SK-N-MC (cell line): Measurements from ENCODE around the gene FMNL3.

Experiments used
- DNase-seq: peaks from one replicate; pipeline ENCODE4 v3.0.0-alpha.2; 2011; ENCODE audit warnings: low read depth, low spot score
- H3K27ac ChIP-seq: fragments of 200-600 bp; sonication (generic); 2 replicates; pipeline ENCODE4 v1.5.1; 2016; ENCODE audit warnings: mixed run types
- H3K36me3 ChIP-seq: fragments of 200-600 bp; sonication (generic); 2 replicates; pipeline ENCODE4 v1.6.1; 2017; ENCODE audit warnings: antibody characterized with exemption, low read length, mixed read lengths; ENCODE audit not compliant: insufficient read depth
- H3K4me3 ChIP-seq: fragments of 200-600 bp; sonication (generic); 2 replicates; pipeline ENCODE4 v1.5.1; 2016
- H3K9ac ChIP-seq: fragments of 200-600 bp; sonication (generic); 2 replicates; pipeline ENCODE4 v1.8.0; 2017; ENCODE audit warnings: mixed run types, mixed read lengths; ENCODE audit not compliant: insufficient read length
- H3K9me3 ChIP-seq: fragments of 200-600 bp; sonication (generic); 2 replicates; pipeline ENCODE4 v1.6.1; 2017; ENCODE audit warnings: low read depth, mild to moderate bottlenecking, antibody characterized with exemption, low read length, moderate library complexity, mixed read lengths
- EZH2 ChIP-seq: fragments of 200-600 bp; sonication (generic); IDR thresholded peaks from one replicate; pipeline ENCODE4 v1.6.1; 2017; ENCODE audit warnings: antibody characterized with exemption
- FOXP2 ChIP-seq: optimal IDR thresholded peaks from 2 replicates; pipeline ENCODE3; 2011; ENCODE audit warnings: mild to moderate bottlenecking, moderate library complexity; ENCODE audit not compliant: insufficient read depth; ENCODE audit errors: extremely low read length, control extremely low read depth
- POLR2AphosphoS5 ChIP-seq: IDR thresholded peaks from 2 replicates; pipeline ENCODE4 v1.6.1; 2012; ENCODE audit warnings: mild to moderate bottlenecking, low read depth, low read length, borderline replicate concordance

FMNL3 gene

DNA sequence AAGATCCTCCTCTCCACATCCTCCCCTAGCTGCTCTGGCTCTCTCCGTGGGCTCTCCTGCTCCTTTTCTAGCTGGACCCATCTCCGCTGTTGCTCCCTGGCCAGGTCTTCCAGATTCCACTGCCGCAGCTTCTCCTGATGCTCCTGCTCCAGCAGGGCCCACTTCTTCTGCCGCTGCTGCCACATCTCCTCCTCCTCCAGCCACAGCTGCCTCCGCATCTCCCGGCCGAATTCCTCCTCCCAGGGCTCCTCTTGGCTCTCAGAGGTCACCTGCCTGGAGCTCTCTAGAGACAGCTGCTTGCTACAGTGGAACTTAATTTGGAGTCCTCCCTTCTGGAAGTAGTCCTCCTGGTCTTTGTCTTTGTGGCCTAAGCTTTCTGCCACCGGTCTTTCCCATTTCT, 107.2 kb downstream of the FMNL3 start:
- TF ChIP-seq FOXP2 (no peak), POLR2AphosphoS5 (no peak), EZH2 (no peak)
- DNase-seq, result no peak
- H3K27ac ChIP-seq, result no peak overlapping the region

DNA sequence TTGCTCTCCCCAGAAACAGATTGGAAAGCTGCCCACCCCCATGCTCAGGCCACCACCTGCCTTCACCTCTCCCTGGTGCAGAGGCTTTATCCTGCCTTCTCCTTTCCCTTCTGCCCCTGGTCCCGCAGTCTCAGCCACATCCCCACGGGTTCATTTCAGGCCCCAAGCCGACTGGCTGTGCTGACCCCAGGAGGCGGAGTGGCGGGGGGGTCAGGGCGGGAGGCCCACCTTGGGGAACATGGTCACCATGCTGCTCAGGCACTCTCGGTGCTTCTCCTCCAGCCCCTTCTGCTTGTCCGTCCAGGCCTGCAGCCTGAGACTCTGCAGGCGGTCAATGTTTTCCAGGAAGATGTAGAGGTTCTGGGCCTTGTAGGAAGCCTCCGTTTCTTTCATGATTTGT, 108.7 kb downstream of the FMNL3 start:
- TF ChIP-seq POLR2AphosphoS5, result no peak; the same call in 1 of the 2 replicates
- TF ChIP-seq FOXP2, result no peak
- TF ChIP-seq EZH2, result no peak
- Histone ChIP-seq H3K27ac (no peak overlapping the region), H3K9ac (no peak overlapping the region), H3K9me3 (no peaks in the 10 kb centered on the region), H3K36me3 (no peaks in the 10 kb centered on the region), H3K4me3 (no peak overlapping the region)
- no peak for DNase-seq

More for the DNA sequence above, 107.2 kb downstream of the FMNL3 start:
- Histone ChIP-seq H3K4me3 (no peak overlapping the region), H3K9me3 (no peaks in the 10 kb centered on the region), H3K36me3 (no peaks in the 10 kb centered on the region), H3K9ac (no peak overlapping the region)

DNA sequence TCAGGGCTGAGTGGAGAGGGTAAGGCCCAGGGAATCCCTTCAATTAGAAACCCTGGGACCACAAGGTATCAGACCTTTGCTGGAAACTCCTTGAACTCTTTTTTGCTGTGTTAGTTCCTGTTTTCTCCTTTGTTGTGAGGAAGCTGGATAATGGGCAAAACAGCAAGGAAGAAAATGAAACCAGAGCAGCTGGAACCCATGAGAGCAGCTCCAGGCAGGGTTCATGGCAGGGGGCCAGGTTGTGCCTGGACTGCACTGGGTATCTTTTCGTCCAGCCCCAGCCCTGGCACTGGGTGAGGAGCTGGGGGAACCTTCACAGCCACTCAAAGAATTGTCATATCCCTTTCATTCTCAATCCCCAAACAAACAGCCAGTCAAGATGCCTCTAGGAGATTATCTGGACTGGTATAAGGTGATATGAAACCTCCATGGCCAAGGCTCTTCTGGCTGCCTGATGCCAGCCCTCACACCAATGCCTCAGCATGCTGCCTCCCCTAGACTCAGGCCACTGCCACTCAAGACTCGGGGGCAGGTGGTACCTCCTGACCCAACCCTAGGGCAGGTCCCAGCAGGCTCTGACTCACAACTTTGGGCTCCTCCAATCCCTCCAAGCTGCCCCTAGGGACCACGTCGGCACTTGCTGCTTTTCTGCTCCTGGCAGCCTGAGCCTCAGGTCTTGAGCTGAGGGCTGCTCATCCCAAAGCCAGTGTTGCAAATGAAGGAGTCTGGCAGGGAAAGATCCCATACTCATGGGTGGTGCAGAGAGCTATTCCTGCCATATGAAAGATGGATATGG, 118.3 kb downstream of the FMNL3 start:
- H3K4me3 ChIP-seq, result no peak overlapping the region
- H3K27ac ChIP-seq, result no peak overlapping the region
- H3K9me3 ChIP-seq, result no peaks in the 10 kb centered on the region
- TF ChIP-seq EZH2, result no peak
- TF ChIP-seq POLR2AphosphoS5, result no peak
- TF ChIP-seq FOXP2, result no peak
- no peaks in the 10 kb centered on the region for H3K36me3 ChIP-seq
- no peak overlapping the region for H3K9ac ChIP-seq
- no peak for DNase-seq

DNA sequence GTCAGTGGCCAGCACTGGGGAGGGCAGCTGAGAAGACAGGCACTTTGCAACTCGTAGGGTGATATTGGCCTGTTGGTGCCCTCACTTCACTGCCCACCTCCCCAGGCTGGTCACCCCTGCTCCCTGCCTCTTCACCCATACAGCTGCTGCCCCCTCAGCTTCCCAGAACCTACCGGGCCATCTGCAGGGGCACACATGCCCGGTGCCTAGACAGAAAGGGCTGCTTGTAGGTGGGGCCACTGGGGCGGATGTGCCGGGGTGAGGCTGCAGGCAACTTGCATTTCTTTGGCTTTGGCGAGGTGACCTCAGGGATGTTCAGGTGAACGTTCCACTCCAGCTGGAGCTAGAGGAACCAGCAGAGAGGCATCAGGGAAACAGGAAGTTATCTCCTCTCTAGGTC, 118.9 kb downstream of the FMNL3 start:
- Histone ChIP-seq H3K27ac (no peak overlapping the region), H3K9ac (no peak overlapping the region), H3K9me3 (no peaks in the 10 kb centered on the region), H3K4me3 (no peak overlapping the region), H3K36me3 (no peaks in the 10 kb centered on the region; the same call in 1 of the 2 replicates)
- no peak for DNase-seq
- TF ChIP-seq FOXP2 (no peak), POLR2AphosphoS5 (no peak), EZH2 (no peak)

DNA sequence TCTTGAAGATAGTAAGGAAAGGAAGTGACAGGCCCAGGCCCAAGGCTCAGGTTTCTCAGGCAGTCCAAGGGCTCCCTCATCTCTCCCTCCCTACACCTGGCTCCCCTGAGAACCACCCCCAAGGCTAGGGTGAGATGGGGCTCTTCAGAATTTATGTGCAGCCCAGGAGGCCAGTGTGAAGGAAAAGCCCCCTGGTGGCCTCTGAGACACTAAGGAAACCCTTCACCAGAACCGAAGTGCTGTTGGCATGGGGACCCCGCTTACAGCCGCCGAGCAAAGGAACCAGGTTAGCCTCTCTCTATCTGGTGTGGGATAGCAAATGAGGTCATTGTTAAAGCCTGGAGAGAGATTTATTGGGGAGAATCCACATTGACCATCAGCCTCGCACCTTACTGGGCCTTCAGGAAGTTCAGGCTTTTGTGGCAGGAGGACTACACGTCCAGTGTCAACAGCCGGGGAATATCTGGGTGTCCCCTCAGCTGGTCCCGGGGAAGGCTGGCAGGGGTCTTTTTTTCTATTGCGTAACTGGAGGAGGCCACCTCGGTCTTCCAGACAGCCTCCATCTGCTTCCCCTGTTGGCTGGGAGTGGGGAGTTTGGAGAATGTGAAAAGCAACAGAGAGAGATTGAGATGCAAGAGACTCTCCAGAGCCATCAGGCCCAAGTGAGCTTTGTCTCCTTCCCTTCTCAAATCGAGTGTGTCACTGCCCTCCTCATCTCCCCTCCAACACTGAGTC, 119.9 kb downstream of the FMNL3 start:
- H3K9ac ChIP-seq, result no peak overlapping the region
- no peak for TF ChIP-seq EZH2
- no peak for TF ChIP-seq FOXP2
- TF ChIP-seq POLR2AphosphoS5, result no peak
- DNase-seq, result no peak
- no peaks in the 10 kb centered on the region; the same call in 1 of the 2 replicates for H3K36me3 ChIP-seq
- H3K27ac ChIP-seq, result no peak overlapping the region
- H3K4me3 ChIP-seq, result no peak overlapping the region
- no peaks in the 10 kb centered on the region for H3K9me3 ChIP-seq
